ENCODE data around the gene SEC24D.

DNA sequence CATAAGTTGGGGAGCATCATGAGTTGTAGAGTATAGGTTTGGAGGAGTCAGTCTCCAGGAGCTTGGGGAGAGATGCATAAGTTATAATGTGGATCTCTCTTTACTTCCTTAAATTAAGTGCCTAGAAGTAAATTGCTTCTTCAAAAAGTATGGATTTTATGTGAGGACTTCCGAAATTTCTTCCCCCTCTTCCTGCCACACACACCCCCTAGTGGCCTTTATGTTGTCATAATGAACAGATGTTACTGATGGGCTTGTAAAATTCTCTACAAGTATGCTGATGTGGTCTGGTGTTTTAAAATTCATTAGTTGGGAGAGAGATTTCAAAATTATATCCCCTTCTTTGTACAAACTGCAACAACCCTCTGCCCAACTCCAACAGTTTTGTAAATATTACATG lies 153.0 kb downstream of the SEC24D start:
- TF ChIP-seq, protein P1, sequence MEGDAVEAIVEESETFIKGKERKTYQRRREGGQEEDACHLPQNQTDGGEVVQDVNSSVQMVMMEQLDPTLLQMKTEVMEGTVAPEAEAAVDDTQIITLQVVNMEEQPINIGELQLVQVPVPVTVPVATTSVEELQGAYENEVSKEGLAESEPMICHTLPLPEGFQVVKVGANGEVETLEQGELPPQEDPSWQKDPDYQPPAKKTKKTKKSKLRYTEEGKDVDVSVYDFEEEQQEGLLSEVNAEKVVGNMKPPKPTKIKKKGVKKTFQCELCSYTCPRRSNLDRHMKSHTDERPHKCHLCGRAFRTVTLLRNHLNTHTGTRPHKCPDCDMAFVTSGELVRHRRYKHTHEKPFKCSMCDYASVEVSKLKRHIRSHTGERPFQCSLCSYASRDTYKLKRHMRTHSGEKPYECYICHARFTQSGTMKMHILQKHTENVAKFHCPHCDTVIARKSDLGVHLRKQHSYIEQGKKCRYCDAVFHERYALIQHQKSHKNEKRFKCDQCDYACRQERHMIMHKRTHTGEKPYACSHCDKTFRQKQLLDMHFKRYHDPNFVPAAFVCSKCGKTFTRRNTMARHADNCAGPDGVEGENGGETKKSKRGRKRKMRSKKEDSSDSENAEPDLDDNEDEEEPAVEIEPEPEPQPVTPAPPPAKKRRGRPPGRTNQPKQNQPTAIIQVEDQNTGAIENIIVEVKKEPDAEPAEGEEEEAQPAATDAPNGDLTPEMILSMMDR (IDR thresholded peaks at IDR 0.05) = peak; percentile 25; the same call in 1 of the 2 replicates
- TF ChIP-seq, protein P2, sequence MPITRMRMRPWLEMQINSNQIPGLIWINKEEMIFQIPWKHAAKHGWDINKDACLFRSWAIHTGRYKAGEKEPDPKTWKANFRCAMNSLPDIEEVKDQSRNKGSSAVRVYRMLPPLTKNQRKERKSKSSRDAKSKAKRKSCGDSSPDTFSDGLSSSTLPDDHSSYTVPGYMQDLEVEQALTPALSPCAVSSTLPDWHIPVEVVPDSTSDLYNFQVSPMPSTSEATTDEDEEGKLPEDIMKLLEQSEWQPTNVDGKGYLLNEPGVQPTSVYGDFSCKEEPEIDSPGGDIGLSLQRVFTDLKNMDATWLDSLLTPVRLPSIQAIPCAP (CRISPR knock-in tag; IDR thresholded peaks at IDR 0.05) = no peak
- TF ChIP-seq NR3C1 (CRISPR knock-in tag; conservative IDR thresholded peaks at IDR 0.05; ENCODE audit: low read depth) = no peak
